Activated naive CD4-positive, alpha-beta T cell treated with anti-CD3 and anti-CD28 coated beads, Interleukin-2, amount 50 U/mL, for 72 hours (primary cell): ENCODE data around the gene APOBEC3A. TPM values are rescaled to one million over a fixed set of nuclear protein-coding genes. Genes with fewer than 3 reads are reported as not detected.
A peak's percentile ranks its signal among the peaks of the same experiment; 100 is the strongest.

Source experiments
- ATAC-seq, 2 donors: fragments of 150-1000 bp; cut with Tn5 transposase; 2 replicates each; pipeline ENCODE4 v1.10.0; 2021; ENCODE audit warnings: mild to moderate bottlenecking in 2 of 2, moderate library complexity in 2 of 2
- DNase-seq, 2 donors: peaks; one replicate each; pipeline ENCODE4 v3.0.0; 2021 to 2022; ENCODE audit warnings: low spot score in 2 of 2
- H3K27ac Mint-ChIP-seq, 2 donors: one replicate each; pipeline ENCODE4 v1.8.0; 2022; ENCODE audit warnings: mild to moderate bottlenecking in 2 of 2, mixed read lengths in 2 of 2
- H3K36me3 Mint-ChIP-seq, 2 donors: one replicate each; pipeline ENCODE4 v1.8.0; 2022; ENCODE audit warnings: mixed read lengths in 2 of 2
- H3K9me3 Mint-ChIP-seq, 2 donors: one replicate each; pipeline ENCODE4 v1.8.0; 2022; ENCODE audit warnings: mixed read lengths in 2 of 2
- total RNA-seq, 2 donors: library from RNA; stranded (reverse); gene quantifications; one replicate each; pipeline ENCODE4 v1.2.3, GENCODE V29; 2022

Gene APOBEC3A
- not detected for total RNA-seq

- no peaks in the 10 kb centered on the region for H3K9me3 Mint-ChIP-seq
- ATAC-seq (no peak), DNase-seq (no peak)
- peak within 1 kb of the TSS in 1 of 2 donors; percentile 44 for H3K27ac Mint-ChIP-seq
- H3K36me3 Mint-ChIP-seq, result no peaks in the 10 kb centered on the region
Measured at GRCh38 chr22:38957046-38957770, at the start of gene APOBEC3A. APOBEC3A (plus strand) TSS chr22:38957609; CDS start chr22:38957692, 83 bp downstream.

DNA sequence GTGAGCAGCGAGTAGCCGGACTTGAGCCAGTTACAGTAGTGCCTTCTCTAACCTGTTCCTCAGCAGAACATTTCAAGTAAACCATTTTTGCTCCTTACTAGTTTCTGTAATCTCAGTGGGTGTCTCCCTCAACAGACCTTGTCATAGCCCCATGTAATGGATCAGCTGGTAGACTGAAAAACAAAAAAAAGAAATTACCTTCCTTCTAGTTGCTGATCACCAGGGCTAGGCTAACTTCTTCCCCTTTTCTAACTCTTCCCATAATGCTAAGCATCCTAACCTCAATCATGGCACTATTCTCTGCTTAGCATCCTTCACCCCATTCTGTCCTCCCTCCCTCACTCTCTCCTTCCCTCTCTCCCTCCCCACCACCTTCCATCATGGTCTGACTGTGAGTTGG, 49.6 kb upstream of the APOBEC3A start:
- H3K9me3 Mint-ChIP-seq, result peaks cover 0 to 9% of the 10 kb centered on the region in 2 donors
- H3K36me3 Mint-ChIP-seq, result peaks cover 0 to 4% of the 10 kb centered on the region in 2 donors
- ATAC-seq, result no peak
- DNase-seq, result no peak
- H3K27ac Mint-ChIP-seq, result no peak overlapping the region

DNA sequence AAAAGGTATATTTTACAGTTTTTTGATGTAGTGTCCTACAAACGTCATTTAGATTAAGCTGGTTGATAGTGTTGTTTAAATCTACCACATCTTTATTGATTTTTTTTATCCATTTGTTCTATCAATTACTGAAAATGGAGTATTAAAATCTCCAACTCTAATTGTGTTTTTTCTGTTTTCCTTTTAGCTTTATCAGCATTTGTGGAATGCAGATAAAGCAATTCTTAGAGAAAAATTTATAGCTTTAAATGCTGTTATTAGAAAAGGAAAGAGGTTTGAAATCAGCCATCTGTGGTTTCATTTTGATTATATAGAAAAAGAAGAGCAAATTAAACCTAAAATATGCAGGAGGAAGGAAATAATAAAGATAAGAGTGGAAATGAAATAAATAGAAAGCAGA, 46.0 kb upstream of the APOBEC3A start:
- DNase-seq, result no peak
- no peak for ATAC-seq
- H3K36me3 Mint-ChIP-seq, result no peaks in the 10 kb centered on the region
- H3K9me3 Mint-ChIP-seq, result no peaks in the 10 kb centered on the region
- H3K27ac Mint-ChIP-seq, result no peak overlapping the region

DNA sequence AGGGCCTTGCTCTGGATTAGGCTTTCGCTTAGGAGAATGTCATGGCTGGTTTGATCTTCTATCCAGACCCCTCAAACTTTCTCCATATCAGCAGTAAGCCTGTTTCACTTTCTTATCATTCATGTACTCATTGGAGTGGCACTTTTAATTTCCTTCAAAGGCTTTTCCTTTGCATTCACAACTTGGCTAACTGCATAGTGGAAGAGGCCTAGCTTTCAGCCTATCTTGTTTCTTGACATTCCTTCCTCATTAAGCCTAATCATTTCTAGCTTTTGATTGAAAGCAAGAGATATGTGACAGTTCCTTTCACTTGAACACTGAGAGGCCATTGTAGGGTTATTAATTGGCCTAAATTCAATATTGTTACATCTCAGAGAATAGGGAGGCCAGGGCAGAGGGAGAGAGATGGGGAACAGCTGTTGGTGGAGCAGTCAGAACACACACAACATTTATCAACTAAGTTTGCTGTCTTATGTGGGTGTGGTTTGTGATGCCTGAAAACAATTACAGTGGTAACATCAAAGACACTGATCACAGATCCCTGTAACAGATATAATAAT, 37.7 kb upstream of the APOBEC3A start:
- no peaks in the 10 kb centered on the region for H3K9me3 Mint-ChIP-seq
- H3K27ac Mint-ChIP-seq, result no peak overlapping the region
- ATAC-seq, result no peak
- H3K36me3 Mint-ChIP-seq, result no peaks in the 10 kb centered on the region
- DNase-seq, result no peak

- ATAC-seq, result no peak
- no peak for DNase-seq
- H3K27ac Mint-ChIP-seq, result no peak overlapping the region
- H3K9me3 Mint-ChIP-seq, result no peaks in the 10 kb centered on the region
- no peaks in the 10 kb centered on the region for H3K36me3 Mint-ChIP-seq
Measured at GRCh38 chr22:38921120-38921519, 36.3 kb upstream of the APOBEC3A start.

DNA sequence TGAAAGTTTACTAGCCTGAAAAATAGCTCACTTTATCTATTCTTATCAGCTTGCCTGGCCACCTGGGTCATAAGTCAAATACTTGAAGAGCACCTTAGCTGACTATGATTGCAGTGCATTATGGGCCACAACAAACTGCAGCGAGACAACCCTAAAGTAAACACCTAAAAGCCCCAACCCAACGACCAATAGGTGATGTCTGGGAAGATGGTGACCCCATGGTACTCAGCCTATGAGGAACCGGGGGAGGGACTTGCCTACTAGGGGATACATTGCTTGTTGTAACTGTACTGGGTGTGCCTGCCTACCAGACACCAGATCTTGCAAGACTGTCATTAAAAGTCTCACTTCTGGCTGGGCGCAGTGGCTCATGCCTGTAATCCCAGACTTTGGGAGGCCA, 35.6 kb upstream of the APOBEC3A start:
- Mint-ChIP-seq H3K27ac (no peak overlapping the region), H3K36me3 (no peaks in the 10 kb centered on the region), H3K9me3 (no peaks in the 10 kb centered on the region)
- DNase-seq (no peak), ATAC-seq (no peak)

DNA sequence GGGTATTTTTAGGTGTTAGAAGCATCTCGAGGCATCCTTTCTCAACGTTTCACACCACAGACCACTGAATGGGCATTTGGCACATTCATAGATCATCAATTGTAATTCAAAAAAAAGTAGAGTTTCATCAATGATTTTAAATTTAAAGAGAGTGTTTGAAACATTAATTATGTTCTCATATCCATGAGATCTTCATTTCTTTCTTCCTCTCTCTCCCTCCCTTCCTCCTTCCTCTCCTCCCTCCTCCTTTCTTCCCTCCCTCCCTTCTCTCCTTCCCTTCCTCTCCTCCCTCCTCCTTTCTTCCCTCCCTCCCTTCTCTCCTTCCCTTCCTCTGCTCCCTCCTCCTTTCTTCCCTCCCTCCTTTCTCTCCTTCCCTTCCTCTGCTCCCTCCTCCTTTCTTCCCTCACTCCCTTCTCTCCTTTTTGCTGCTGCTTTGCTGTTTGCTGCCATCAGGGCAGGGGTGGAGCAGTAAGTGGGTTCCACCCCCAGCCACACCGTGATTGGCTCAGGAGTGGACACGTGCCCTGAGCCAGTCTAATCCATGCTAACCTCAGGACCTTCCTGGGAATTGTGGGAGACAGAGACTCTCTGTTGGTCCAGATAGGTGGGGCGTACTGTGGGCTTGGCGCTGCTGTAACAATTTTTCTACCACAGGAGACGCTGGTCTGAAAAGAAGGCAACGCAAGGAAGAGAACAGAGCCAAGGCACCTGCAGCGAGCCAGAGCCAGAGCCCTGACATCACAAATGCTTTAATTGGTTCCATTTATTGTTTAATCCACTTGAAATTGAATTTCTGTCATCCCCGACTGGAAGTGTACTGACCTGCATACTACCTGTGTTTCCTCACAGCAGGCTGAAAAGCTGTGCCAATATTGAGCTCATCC, 33.7 kb upstream of the APOBEC3A start:
- no peaks in the 10 kb centered on the region for H3K9me3 Mint-ChIP-seq
- ATAC-seq (no peak), DNase-seq (no peak)
- no peaks in the 10 kb centered on the region for H3K36me3 Mint-ChIP-seq
- H3K27ac Mint-ChIP-seq, result no peak overlapping the region

- H3K36me3 Mint-ChIP-seq, result no peaks in the 10 kb centered on the region
- no peak overlapping the region for H3K27ac Mint-ChIP-seq
- ATAC-seq (no peak), DNase-seq (no peak)
- H3K9me3 Mint-ChIP-seq, result no peaks in the 10 kb centered on the region
Measured at GRCh38 chr22:38924347-38924952, 33.0 kb upstream of the APOBEC3A start.

- Mint-ChIP-seq H3K9me3 (no peaks in the 10 kb centered on the region), H3K36me3 (no peaks in the 10 kb centered on the region), H3K27ac (no peak overlapping the region)
- no peak for DNase-seq
- ATAC-seq, result no peak
Measured at GRCh38 chr22:38925571-38926041, 31.8 kb upstream of the APOBEC3A start.

- DNase-seq (peak in 1 of 2 donors; percentile 58), ATAC-seq (peak; percentile 76 to 93)
- Mint-ChIP-seq H3K36me3 (no peaks in the 10 kb centered on the region), H3K9me3 (no peaks in the 10 kb centered on the region), H3K27ac (no peak overlapping the region)
Measured at GRCh38 chr22:38927033-38927781, 30.2 kb upstream of the APOBEC3A start.

DNA sequence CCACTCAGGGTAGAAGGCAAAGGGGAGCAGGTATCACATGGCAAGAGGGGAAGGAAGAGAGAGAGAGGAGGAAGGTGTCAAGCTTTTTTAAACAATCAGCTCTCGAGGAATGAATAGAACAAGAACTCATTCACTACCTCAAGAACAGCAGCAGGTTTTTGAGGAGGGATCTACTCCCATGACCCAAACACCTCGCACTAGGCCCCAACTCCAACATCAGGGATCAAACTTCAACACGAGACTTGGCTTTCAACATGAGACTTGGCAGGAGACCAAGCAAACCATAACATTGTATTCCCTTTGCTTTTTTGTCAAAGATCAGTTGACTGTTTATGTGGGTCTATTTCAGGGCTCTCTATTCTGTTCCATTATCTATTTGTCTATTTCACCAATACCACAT, 26.9 kb upstream of the APOBEC3A start:
- no peak for ATAC-seq
- no peak for DNase-seq
- no peaks in the 10 kb centered on the region for H3K9me3 Mint-ChIP-seq
- H3K27ac Mint-ChIP-seq, result no peak overlapping the region
- no peaks in the 10 kb centered on the region for H3K36me3 Mint-ChIP-seq

GRCh38 chr22:38935023-38935422, 22.4 kb upstream of the APOBEC3A start:
- ATAC-seq (no peak), DNase-seq (no peak)
- no peaks in the 10 kb centered on the region for H3K36me3 Mint-ChIP-seq
- H3K27ac Mint-ChIP-seq, result no peak overlapping the region
- H3K9me3 Mint-ChIP-seq, result no peaks in the 10 kb centered on the region

DNA sequence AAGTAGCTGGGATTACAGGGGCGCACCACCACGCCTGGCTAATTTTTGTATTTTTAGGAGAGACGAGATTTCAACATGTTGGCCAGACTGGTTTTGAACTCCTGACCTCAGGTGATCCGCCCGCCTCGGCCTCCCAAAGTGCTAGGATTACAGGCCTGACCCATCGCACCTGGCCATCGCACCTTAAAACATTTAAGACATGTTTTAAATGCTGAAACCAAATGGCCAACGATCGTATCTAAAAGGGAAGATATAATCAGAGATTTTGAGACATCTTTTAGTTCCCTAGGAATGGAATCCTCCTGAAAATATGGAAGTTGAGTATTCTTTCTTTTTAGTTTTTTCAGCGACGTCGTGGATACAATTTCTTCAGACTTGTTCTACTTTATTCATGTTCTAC, 21.8 kb upstream of the APOBEC3A start:
- no peaks in the 10 kb centered on the region for H3K36me3 Mint-ChIP-seq
- H3K9me3 Mint-ChIP-seq, result no peaks in the 10 kb centered on the region
- DNase-seq, result no peak
- no peak overlapping the region for H3K27ac Mint-ChIP-seq
- ATAC-seq, result no peak

GRCh38 chr22:38936562-38936961, 20.8 kb upstream of the APOBEC3A start:
- Mint-ChIP-seq H3K9me3 (no peaks in the 10 kb centered on the region), H3K27ac (no peak overlapping the region), H3K36me3 (no peaks in the 10 kb centered on the region)
- no peak for ATAC-seq
- DNase-seq, result no peak

- H3K36me3 Mint-ChIP-seq, result no peaks in the 10 kb centered on the region
- no peak for DNase-seq
- no peaks in the 10 kb centered on the region for H3K9me3 Mint-ChIP-seq
- no peak for ATAC-seq
- no peak overlapping the region for H3K27ac Mint-ChIP-seq
Measured at GRCh38 chr22:38937036-38937435, 20.4 kb upstream of the APOBEC3A start.

GRCh38 chr22:38937541-38937940, 19.9 kb upstream of the APOBEC3A start:
- no peaks in the 10 kb centered on the region for H3K9me3 Mint-ChIP-seq
- no peaks in the 10 kb centered on the region for H3K36me3 Mint-ChIP-seq
- no peak overlapping the region for H3K27ac Mint-ChIP-seq
- no peak for DNase-seq
- no peak for ATAC-seq
